H1 (cell line): ENCODE data around the gene GPRC5D.

Experiments
- CBX5 ChIP-seq: fragments of 300-800, 300-1000 bp; sonication (generic); IDR thresholded peaks from 2 replicates; pipeline ENCODE4 v1.7.1; 2016; ENCODE audit warnings: antibody characterized with exemption, low read length, low read depth
- CTCF ChIP-seq, 3 experiments: IDR thresholded peaks; 1 replicate in 2 of 3; 2 replicates in 1 of 3; pipeline versions ENCODE4 v1.5.1 to v1.6.1; 2011; ENCODE audit warnings: low read length in 3 of 3, mild to moderate bottlenecking in 3 of 3, inconsistent platforms in 2 of 3, low read depth in 1 of 3, moderate library complexity in 1 of 3; ENCODE audit not compliant: insufficient read depth in 1 of 3; ENCODE audit errors: control extremely low read depth in 1 of 3
- EP300 ChIP-seq, 2 experiments: IDR thresholded peaks; 1 replicate in 1 of 2; 2 replicates in 1 of 2; pipeline ENCODE4 v1.6.1; 2011 to 2012; ENCODE audit warnings: low read depth in 2 of 2, low read length in 2 of 2, mild to moderate bottlenecking in 2 of 2, borderline replicate concordance in 1 of 2, inconsistent platforms in 1 of 2, moderate library complexity in 1 of 2
- NRF1 ChIP-seq: IDR thresholded peaks from 2 replicates; pipeline ENCODE4 v1.6.1; 2011; ENCODE audit warnings: mild to moderate bottlenecking, low read depth, low read length, improper control_type of control experiment
- POLR2A ChIP-seq, 2 experiments: IDR thresholded peaks; 1 replicate in 1 of 2; 2 replicates in 1 of 2; pipeline ENCODE4 v1.6.1; 2011; ENCODE audit warnings: low read depth in 2 of 2, low read length in 2 of 2, mild to moderate bottlenecking in 2 of 2; ENCODE audit errors: control extremely low read depth in 1 of 2
- RAD21 ChIP-seq, 2 experiments: IDR thresholded peaks in 1 of 2; conservative IDR thresholded peaks in 1 of 2; 2 replicates each; pipeline ENCODE4 v1.6.1; 2011; ENCODE audit warnings: low read depth in 2 of 2, low read length in 2 of 2, improper control_type of control experiment in 1 of 2, inconsistent platforms in 1 of 2, mild to moderate bottlenecking in 1 of 2, moderate library complexity in 1 of 2
- USF2 ChIP-seq: IDR thresholded peaks from 2 replicates; pipeline ENCODE4 v1.6.1; 2011; ENCODE audit warnings: low read length, improper control_type of control experiment
- YY1 ChIP-seq: IDR thresholded peaks from 2 replicates; pipeline ENCODE4 v1.6.1; 2011; ENCODE audit warnings: low read depth, mild to moderate bottlenecking, low read length

- no peak for TF ChIP-seq EP300 (IDR thresholded peaks at IDR 0.05; ENCODE audit: borderline replicate concordance in 1 of 2, low read depth in 2 of 2, low read length in 2 of 2)
- TF ChIP-seq CTCF (IDR thresholded peaks at IDR 0.05; ENCODE audit: control extremely low read depth in 1 of 3, insufficient read depth in 1 of 3, low read depth in 1 of 3, low read length in 3 of 3) = no peak
- TF ChIP-seq POLR2A (IDR thresholded peaks at IDR 0.05; ENCODE audit: control extremely low read depth in 1 of 2, low read depth in 2 of 2, low read length in 2 of 2) = no peak
- no peak for TF ChIP-seq RAD21 (IDR thresholded peaks at IDR 0.05 in 1 of 2, conservative IDR thresholded peaks at IDR 0.05 in 1 of 2; ENCODE audit: low read depth in 2 of 2, low read length in 2 of 2)
- no peak for TF ChIP-seq YY1
- TF ChIP-seq USF2 = no peak
- TF ChIP-seq NRF1 = no peak
- no peak for TF ChIP-seq CBX5
Observed at GRCh38 chr12:12934556-12934955, 17.4 kb downstream of the GPRC5D start.
